ENCODE results near the gene SYNE3. TPM values are rescaled to one million over a fixed set of nuclear protein-coding genes. Genes with fewer than 3 reads are reported as not detected.

SYNE3 gene
- total RNA-seq, 3 donors from 2014 or later: 13.5 to 112 (median 22.0) TPM

DNA sequence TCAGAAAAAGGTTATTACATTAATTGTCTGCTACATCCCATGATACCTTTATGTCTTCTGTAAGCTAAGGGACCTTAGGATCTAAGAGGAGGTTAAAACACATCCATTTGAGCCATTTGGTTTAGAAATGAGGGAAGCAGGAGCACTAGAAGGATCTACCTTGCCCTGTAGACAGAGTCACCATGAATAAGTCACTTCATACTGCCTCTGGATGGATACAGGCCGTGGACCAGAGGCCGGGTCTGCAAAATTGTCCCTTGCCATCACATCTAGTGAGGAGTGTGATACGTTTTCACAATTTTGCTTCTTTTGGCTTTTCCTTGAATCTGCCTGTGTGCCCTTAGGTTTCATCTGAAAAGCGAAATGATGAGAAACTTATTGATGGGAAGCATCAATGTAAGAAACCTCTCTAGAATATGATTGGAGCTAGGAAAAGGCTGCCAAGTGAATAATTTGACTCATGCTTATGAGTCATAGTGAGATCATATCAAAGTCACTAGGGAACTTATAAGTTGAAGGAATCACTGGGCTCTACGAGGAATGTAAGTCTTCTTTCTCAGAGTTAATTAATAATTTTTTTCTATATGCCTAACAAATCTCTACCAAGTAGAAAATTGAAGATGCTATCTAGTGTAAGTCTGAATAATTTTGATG, 29.2 kb upstream of the SYNE3 start:
- DNase-seq (ENCODE audit: low spot score in 2 of 2): no peak
- Histone ChIP-seq H3K4me3 (no peak overlapping the region), H3K4me1 (peaks cover 0 to 6% of the 10 kb centered on the region in 2 donors), H3K36me3 (no peaks in the 10 kb centered on the region), H3K27ac (peak overlapping the region; percentile 43 to 51), H3K27me3 (no peaks in the 10 kb centered on the region), H3K9me3 (no peaks in the 10 kb centered on the region)
- intact Hi-C loops (cut with DNase I; ENCODE audit: low total_unique reads): no loop called here
- TF ChIP-seq, protein P1, sequence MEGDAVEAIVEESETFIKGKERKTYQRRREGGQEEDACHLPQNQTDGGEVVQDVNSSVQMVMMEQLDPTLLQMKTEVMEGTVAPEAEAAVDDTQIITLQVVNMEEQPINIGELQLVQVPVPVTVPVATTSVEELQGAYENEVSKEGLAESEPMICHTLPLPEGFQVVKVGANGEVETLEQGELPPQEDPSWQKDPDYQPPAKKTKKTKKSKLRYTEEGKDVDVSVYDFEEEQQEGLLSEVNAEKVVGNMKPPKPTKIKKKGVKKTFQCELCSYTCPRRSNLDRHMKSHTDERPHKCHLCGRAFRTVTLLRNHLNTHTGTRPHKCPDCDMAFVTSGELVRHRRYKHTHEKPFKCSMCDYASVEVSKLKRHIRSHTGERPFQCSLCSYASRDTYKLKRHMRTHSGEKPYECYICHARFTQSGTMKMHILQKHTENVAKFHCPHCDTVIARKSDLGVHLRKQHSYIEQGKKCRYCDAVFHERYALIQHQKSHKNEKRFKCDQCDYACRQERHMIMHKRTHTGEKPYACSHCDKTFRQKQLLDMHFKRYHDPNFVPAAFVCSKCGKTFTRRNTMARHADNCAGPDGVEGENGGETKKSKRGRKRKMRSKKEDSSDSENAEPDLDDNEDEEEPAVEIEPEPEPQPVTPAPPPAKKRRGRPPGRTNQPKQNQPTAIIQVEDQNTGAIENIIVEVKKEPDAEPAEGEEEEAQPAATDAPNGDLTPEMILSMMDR (IDR thresholded peaks at IDR 0.05): no peak
- TF ChIP-seq POLR2A (IDR thresholded peaks at IDR 0.05) (no peak), POLR2AphosphoS5 (IDR thresholded peaks at IDR 0.05) (no peak)

DNA sequence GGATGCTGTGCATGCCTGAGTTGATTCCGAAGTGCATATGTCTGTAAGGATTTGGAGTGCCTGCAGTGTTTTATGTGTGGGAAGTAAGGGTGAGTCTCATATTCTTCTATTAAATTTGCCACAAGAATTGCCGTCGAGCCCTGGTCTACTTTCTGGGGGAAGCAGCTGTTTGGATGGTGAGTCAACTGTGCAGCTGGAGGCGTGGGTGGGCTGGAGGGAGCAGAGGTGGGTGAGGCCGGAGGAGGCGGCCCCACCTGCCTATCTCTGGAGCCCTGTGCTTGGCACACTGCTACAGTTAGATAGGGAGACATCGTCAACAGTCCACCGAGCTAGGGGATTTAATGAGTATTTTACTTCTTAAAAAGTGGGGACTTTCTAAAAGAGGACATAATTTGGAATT, 28.1 kb upstream of the SYNE3 start:
- TF ChIP-seq, protein P1 (IDR thresholded peaks at IDR 0.05): no peak
- H3K4me3 ChIP-seq: no peak overlapping the region
- intact Hi-C loops (cut with DNase I; ENCODE audit: low total_unique reads): no loop called here
- H3K9me3 ChIP-seq: no peaks in the 10 kb centered on the region
- DNase-seq (ENCODE audit: low spot score in 2 of 2): no peak
- H3K4me1 ChIP-seq: peaks cover 0 to 6% of the 10 kb centered on the region in 2 donors
- H3K27ac ChIP-seq: peak overlapping the region; percentile 43 to 51
- H3K36me3 ChIP-seq: no peaks in the 10 kb centered on the region
- H3K27me3 ChIP-seq: no peaks in the 10 kb centered on the region

DNA sequence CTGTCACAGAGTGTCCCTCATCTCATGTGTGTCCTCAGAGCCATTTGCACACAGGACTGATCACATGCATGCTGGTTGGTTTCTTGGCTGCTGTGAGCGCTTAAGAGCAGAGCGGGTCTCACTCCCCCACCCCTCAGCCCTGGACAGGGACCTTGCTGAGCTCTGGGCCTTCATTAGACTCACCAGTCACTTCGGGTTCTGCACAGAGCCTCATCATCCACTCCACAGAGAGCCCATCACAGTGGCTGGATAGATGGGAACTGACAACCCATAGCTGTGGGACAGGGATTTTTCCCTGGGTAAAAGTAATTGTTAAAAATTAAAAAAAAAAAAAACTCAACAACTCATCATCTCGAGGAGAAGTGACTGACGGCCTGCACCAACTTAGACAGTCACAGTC, 26.6 kb upstream of the SYNE3 start:
- no peak for DNase-seq (ENCODE audit: low spot score in 2 of 2)
- TF ChIP-seq, protein P1 (IDR thresholded peaks at IDR 0.05): no peak
- TF ChIP-seq POLR2A (IDR thresholded peaks at IDR 0.05): no peak
- no peak for TF ChIP-seq POLR2AphosphoS5 (IDR thresholded peaks at IDR 0.05)
- intact Hi-C loops (cut with DNase I; ENCODE audit: low total_unique reads): no loop called here

DNA sequence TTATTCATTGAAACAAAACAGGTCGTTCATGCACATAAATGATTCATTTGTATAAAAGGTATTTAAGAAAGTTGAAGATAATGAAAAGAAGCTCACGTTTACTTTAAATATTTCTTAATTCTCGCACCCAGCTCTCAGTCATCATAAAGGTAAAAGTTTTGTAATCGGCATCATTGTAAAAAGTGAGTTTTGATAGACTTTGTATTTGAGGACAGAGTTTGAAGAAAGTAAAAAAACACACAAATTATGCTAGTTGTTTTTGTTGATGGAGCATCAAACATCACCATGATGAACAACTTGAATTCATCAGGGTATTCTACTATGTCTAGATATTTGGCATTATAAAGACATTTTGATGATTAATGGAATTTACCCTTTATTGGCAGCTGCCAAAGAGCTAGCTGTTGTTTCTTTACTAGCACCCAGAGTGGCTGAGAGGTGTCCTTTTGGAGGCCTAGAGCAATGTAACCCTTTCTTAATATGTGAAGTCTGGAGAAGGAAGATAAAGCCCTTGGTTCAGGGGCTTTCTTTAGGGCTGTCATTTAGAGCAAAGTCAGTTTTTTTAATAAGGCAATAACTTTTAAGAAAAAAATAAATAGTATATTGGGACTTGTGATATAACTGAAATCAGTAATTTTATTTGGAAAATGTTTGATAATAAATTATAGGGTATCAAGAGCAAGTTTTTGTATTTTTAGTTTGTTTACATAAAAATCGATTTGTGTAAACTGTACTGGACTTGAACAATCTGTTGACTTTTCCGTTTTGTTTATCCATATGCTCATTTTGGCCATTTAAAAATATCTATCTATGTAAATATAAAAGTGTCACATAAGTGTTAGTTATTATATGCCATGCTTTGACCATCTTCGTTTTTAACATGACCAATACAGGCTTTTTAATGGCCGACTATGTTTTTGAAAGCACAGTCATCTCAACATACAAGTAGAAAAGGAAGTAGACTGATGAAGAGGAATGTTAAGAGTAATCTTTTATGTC, 25.8 kb upstream of the SYNE3 start:
- intact Hi-C loops (cut with DNase I; ENCODE audit: low total_unique reads): no loop called here
- TF ChIP-seq, protein P1 (IDR thresholded peaks at IDR 0.05): no peak
- TF ChIP-seq POLR2AphosphoS5 (IDR thresholded peaks at IDR 0.05) (no peak), POLR2A (IDR thresholded peaks at IDR 0.05) (no peak)
- Histone ChIP-seq H3K27ac (no peak overlapping the region), H3K27me3 (no peaks in the 10 kb centered on the region), H3K4me3 (no peak overlapping the region), H3K36me3 (no peaks in the 10 kb centered on the region), H3K9me3 (no peaks in the 10 kb centered on the region), H3K4me1 (peaks cover 3 to 4% of the 10 kb centered on the region in 2 donors)
- DNase-seq (ENCODE audit: low spot score in 2 of 2): no peak

More for the DNA sequence above, 26.6 kb upstream of the SYNE3 start:
- H3K4me1 ChIP-seq: peaks cover 0 to 6% of the 10 kb centered on the region in 2 donors
- H3K36me3 ChIP-seq: no peaks in the 10 kb centered on the region
- H3K9me3 ChIP-seq: no peaks in the 10 kb centered on the region
- no peak overlapping the region for H3K27ac ChIP-seq
- no peak overlapping the region for H3K4me3 ChIP-seq
- H3K27me3 ChIP-seq: no peaks in the 10 kb centered on the region

DNA sequence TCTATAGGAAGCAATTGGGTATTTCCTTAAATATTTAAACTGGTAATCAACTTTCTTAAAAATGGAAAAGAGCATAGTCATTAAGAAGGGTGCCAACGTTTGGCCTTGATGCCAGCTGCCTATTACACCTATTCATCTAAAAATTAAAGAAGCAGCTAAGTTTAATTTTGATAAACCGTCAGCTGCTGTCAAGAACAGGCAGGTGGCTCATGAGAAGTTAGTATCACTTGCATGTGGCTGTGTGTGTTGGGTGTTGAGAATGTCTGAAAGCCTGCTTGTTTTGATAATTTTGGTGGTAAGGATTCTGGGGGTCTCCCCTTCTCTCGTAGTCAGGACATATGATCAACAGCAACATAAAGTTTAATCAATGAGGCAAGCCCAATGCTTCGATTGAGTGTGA, 24.9 kb upstream of the SYNE3 start:
- no peak overlapping the region for H3K4me3 ChIP-seq
- H3K9me3 ChIP-seq: no peaks in the 10 kb centered on the region
- no peaks in the 10 kb centered on the region for H3K36me3 ChIP-seq
- H3K4me1 ChIP-seq: peaks cover 2 to 4% of the 10 kb centered on the region in 2 donors
- no peak for DNase-seq (ENCODE audit: low spot score in 2 of 2)
- intact Hi-C loops (cut with DNase I; ENCODE audit: low total_unique reads): no loop called here
- TF ChIP-seq POLR2A (IDR thresholded peaks at IDR 0.05): no peak
- TF ChIP-seq, protein P1 (IDR thresholded peaks at IDR 0.05): no peak
- TF ChIP-seq POLR2AphosphoS5 (IDR thresholded peaks at IDR 0.05): no peak
- H3K27ac ChIP-seq: no peak overlapping the region
- H3K27me3 ChIP-seq: no peaks in the 10 kb centered on the region

Measured in breast epithelium (tissue), 4 donors.